Thoracic aorta (tissue), 2 donors: Measurements from ENCODE around the gene NUDT1. TPM values are rescaled to one million over a fixed set of nuclear protein-coding genes. Genes with fewer than 3 reads are reported as not detected.

Experiments used
- ATAC-seq: fragments of 150-250 bp; one replicate; pipeline ENCODE4 v1.8.0; 2017; ENCODE audit warnings: low read depth; ENCODE audit not compliant: insufficient number of reproducible peaks, low FRiP score
- DNase-seq: peaks from one replicate; pipeline ENCODE4 v3.0.0-alpha.2; 2020; ENCODE audit warnings: low spot score
- H3K27ac ChIP-seq, 2 donors: fragments of 200-600 bp; sonication (generic); 1 replicate in 1 of 2; 2 replicates in 1 of 2; pipeline ENCODE4 v1.5.1; 2016; ENCODE audit warnings: mild to moderate bottlenecking in 2 of 2, moderate library complexity in 2 of 2
- H3K27me3 ChIP-seq: fragments of 200-600 bp; sonication (generic); replicated peaks from 2 replicates; pipeline ENCODE4 v1.6.0; 2016; ENCODE audit warnings: mild to moderate bottlenecking; ENCODE audit not compliant: insufficient read depth
- H3K36me3 ChIP-seq: fragments of 200-600 bp; sonication (generic); one replicate; pipeline ENCODE4 v1.5.1; 2016
- H3K4me1 ChIP-seq, 2 donors: fragments of 200-600 bp; sonication (generic); 1 replicate in 1 of 2; 2 replicates in 1 of 2; pipeline versions ENCODE4 v1.5.1 to v1.6.0; 2016; ENCODE audit warnings: low read depth in 2 of 2, mild to moderate bottlenecking in 1 of 2; ENCODE audit not compliant: control insufficient read depth in 1 of 2
- H3K4me3 ChIP-seq: fragments of 200-600 bp; sonication (generic); 2 replicates; pipeline ENCODE4 v1.5.1; 2016; ENCODE audit warnings: mild to moderate bottlenecking
- H3K9me3 ChIP-seq: fragments of 200-600 bp; sonication (generic); 2 replicates; pipeline ENCODE4 v1.5.1; 2016
- total RNA-seq, 2 donors: library from RNA; depleted of rRNA; stranded (reverse); fragments of >200 nt; gene quantifications; one replicate each; pipeline versions ENCODE4 v1.1.0 to v1.2.3, GENCODE V29; 2016
- TF ChIP-seq, protein P1 (sequence below): fragments of 200-600 bp; sonication (generic); IDR thresholded peaks from one replicate; pipeline ENCODE4 v1.5.1; 2019; ENCODE audit warnings: antibody characterized with exemption

The NUDT1 gene
- total RNA-seq, 2 donors from 2014 or later, result 9.7 to 15.2 TPM

DNA sequence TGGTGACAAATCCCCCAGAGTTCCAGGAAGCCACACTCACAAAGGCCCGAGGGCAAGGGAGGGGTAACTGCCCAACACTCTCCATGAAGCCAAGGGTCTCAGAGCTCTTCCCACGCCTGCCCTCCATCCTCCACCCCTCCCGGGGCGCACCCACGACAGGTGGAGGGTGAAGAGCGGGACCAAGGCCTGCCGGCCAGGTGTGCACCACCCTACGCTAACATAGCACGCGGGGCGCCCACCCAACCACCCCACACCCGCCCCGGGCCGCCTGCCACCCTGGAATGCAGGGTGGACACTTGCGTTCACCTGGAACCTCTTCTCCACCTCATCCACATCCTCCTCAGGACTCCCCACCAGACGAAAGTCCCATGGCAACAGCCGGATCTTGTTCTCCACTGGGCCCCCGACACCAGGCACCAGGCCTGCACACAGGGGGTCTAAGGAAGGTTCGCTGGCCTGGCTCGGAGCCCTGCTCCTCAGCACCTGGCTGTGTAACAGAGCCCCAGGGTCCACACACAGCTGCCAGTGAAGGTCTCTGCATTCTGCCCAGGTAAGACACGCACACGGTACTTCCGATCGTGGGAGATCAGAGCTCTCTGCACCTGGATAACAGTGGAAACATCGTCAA lies 42.0 kb upstream of the NUDT1 start:
- TF ChIP-seq, protein P1, sequence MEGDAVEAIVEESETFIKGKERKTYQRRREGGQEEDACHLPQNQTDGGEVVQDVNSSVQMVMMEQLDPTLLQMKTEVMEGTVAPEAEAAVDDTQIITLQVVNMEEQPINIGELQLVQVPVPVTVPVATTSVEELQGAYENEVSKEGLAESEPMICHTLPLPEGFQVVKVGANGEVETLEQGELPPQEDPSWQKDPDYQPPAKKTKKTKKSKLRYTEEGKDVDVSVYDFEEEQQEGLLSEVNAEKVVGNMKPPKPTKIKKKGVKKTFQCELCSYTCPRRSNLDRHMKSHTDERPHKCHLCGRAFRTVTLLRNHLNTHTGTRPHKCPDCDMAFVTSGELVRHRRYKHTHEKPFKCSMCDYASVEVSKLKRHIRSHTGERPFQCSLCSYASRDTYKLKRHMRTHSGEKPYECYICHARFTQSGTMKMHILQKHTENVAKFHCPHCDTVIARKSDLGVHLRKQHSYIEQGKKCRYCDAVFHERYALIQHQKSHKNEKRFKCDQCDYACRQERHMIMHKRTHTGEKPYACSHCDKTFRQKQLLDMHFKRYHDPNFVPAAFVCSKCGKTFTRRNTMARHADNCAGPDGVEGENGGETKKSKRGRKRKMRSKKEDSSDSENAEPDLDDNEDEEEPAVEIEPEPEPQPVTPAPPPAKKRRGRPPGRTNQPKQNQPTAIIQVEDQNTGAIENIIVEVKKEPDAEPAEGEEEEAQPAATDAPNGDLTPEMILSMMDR, result no peak
- no peak for DNase-seq
- H3K4me1 ChIP-seq, result peaks cover 4 to 17% of the 10 kb centered on the region in 2 donors

DNA sequence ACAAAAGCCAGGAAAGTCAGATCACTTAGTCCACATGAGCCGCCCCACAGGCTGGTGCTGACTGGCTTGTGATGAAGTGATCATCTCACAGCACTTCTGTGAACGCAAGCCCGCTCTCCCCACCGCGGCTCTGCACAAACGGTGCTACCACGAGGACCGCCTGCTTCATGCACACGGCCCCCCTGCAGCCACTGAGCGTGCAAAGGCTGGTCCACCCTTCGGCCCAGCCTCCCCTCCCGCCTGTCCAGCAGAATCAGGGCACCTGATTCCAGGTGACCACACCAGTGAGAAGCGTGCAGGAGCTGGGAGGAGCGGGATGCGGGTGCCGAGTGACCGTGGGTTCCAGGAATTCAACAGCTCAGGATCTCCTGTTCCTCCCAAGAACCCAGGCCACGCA lies 41.4 kb upstream of the NUDT1 start:
- Histone ChIP-seq H3K4me1 (peaks cover 8 to 22% of the 10 kb centered on the region in 2 donors), H3K4me3 (no peak overlapping the region), H3K27ac (no peak overlapping the region), H3K9me3 (no peaks in the 10 kb centered on the region), H3K36me3 (peaks cover 10% of the 10 kb centered on the region), H3K27me3 (no peaks in the 10 kb centered on the region)
- no peak for DNase-seq
- TF ChIP-seq, protein P1, result no peak
- ATAC-seq, result no peak

More for the DNA sequence above, 42.0 kb upstream of the NUDT1 start:
- H3K27me3 ChIP-seq, result no peaks in the 10 kb centered on the region
- no peak overlapping the region for H3K4me3 ChIP-seq
- no peak overlapping the region for H3K27ac ChIP-seq
- H3K36me3 ChIP-seq, result peaks cover 11% of the 10 kb centered on the region
- no peaks in the 10 kb centered on the region for H3K9me3 ChIP-seq
- no peak for ATAC-seq

DNA sequence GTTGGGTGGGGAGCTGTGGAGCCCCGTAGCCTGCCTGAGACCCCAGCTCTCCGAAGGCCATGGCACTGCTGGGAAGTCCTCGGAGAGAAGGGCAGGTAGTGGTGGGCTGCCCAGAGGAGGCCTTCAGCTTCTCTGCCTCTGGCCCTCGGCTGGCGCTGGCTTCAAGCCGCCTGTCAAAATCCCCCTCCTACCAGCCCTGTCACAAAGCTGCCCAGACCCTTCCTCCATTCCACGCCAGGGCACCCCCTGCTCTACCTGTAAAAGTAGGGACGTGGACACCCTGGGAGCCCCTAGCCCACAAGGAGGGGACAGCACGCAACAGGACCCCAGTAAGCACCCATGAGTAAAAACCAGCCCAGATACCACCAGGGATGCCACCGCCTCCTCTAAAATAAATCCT lies 40.9 kb upstream of the NUDT1 start:
- H3K27me3 ChIP-seq, result no peaks in the 10 kb centered on the region
- ATAC-seq, result no peak
- TF ChIP-seq, protein P1, result no peak
- peaks cover 7% of the 10 kb centered on the region for H3K36me3 ChIP-seq
- H3K27ac ChIP-seq, result no peak overlapping the region
- H3K4me1 ChIP-seq, result peaks cover 8 to 24% of the 10 kb centered on the region in 2 donors
- H3K9me3 ChIP-seq, result no peaks in the 10 kb centered on the region
- H3K4me3 ChIP-seq, result no peak overlapping the region
- DNase-seq, result no peak

DNA sequence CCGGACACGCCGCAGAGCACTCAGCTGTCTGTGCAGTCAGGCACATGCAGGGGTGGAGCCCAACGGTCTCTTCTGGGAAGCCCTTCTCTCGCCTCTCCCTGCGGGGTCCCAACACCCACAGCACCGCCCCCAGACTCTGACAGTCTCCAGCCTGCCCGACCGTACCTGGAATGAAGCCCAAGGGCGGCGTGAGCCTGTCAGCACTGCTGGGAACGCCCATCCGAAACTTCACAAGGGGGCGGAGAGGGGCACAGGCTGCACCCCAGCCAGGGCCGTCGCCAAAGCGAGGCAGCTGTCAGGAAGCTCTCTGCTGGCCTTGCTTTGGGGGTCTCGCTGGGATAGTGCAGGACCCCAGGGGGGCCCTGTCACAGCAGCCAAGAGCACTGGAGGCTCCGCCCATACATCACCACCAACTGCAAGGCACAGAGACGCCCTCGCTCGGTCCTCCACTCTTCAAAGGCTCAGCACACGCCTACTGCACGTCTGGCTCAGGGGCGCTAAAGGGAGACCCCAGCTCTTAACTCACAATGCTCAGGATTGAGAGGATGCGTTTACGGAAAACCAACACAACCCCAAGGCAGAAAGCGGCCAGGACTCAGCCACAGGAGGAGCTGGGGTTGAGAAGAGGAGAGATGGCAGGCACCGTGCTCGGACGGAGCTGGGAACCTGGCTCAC lies 40.2 kb upstream of the NUDT1 start:
- no peak for DNase-seq
- Histone ChIP-seq H3K4me1 (peaks cover 8 to 24% of the 10 kb centered on the region in 2 donors), H3K27me3 (no peaks in the 10 kb centered on the region), H3K9me3 (no peaks in the 10 kb centered on the region), H3K4me3 (no peak overlapping the region), H3K36me3 (peaks cover 7% of the 10 kb centered on the region), H3K27ac (no peak overlapping the region)
- TF ChIP-seq, protein P1, result no peak
- no peak for ATAC-seq

DNA sequence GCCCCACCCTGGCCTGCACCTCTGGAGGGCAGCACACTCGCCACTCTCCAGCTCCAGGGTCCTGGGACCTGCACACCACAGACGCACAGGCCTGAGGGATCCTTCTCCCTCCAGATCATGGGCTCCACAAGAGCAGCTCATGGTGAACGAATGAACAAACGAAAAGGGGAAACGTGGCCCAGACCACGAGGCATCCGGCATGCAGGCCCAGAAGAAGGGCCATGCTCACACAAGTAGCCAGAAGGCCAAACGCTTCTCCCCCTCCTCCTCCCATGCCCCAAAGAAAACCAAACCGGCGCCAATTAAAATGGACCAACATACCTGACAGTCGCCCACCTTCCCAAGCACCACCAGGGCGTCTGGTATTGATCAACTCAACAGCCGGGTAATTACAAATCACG lies 39.7 kb upstream of the NUDT1 start:
- TF ChIP-seq, protein P1, result no peak

More for the DNA sequence above, 39.7 kb upstream of the NUDT1 start:
- Histone ChIP-seq H3K36me3 (peaks cover 7% of the 10 kb centered on the region), H3K4me1 (peaks cover 8 to 24% of the 10 kb centered on the region in 2 donors), H3K27me3 (no peaks in the 10 kb centered on the region), H3K9me3 (no peaks in the 10 kb centered on the region), H3K4me3 (no peak overlapping the region), H3K27ac (no peak overlapping the region)
- ATAC-seq, result no peak
- DNase-seq, result no peak
